HG02938 (cell line): ENCODE data around the gene PLA2G3.
"Not testable (repeated sequence)": the region's sequence is repeated elsewhere in the genome, so short reads cannot be mapped to it uniquely, and the experiment has no call there.

Source experiments
- ATAC-seq: cut with Tn5 transposase; IDR thresholded peaks from one replicate; pipeline ENCODE4 v1.9.1; 2021; ENCODE audit warnings: mild to moderate bottlenecking, moderate library complexity; ENCODE audit not compliant: unreplicated experiment

PLA2G3 gene

DNA sequence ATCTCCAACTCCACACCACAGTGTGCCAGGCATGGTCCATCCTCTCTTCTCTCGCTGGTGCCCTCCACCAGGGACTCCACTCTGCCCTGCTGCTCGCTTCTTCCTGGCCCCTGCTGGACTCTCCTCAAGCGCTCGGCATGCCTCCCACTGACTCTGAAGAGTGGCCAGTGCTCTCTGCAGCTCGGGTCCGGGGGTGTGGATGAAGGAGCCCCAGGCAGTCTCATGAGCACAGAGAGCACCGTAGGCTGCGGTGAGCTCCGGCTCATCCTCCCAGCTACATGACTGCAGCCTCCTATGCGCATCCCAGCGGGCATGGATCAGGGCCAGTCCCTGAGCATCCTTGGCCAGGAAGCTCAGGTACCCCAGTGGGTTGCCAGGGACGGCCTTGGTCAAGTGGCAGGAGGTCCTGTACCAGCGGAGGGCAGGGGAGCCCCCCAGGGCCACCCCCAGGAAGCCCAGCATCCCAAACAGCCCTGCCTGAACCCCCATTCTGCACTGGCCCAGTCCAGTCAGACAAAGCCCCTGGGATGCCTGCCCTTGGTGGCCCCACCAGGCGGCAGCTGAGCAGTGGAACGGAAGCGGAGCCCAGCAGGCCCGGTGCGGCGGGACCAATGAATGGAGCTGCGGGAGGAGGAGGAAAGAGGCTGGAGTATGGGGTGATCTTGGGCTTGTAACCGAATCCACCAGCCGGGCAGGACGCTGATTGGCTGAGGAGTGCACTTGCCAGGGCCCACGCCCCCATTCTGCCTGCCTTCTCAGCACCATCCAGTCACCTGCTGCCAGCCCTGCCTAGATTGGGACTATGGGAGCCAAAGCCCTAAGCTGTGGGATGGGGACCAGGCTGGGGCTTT is at the start of gene PLA2G3:
TSS of gene PLA2G3 (minus strand) at position 643 of the 851 bp plus-strand sequence. CDS start at position 489, 154 bp downstream.
- no peak for ATAC-seq

- no peak for ATAC-seq
These were observed 47.3 kb upstream of the PLA2G3 start for GRCh38 chr22:31187627-31188026.

GRCh38 chr22:31185056-31185455 is 44.7 kb upstream of the PLA2G3 start:
- ATAC-seq: no peak

- ATAC-seq: no peak
These were observed 43.7 kb upstream of the PLA2G3 start for GRCh38 chr22:31184015-31184414.

- ATAC-seq: no peak
These were observed 39.0 kb upstream of the PLA2G3 start for GRCh38 chr22:31179345-31179744.

- no peak for ATAC-seq
These were observed 38.6 kb upstream of the PLA2G3 start for GRCh38 chr22:31178859-31179258.

- ATAC-seq: no peak
These were observed 37.3 kb upstream of the PLA2G3 start for GRCh38 chr22:31177420-31178162.

DNA sequence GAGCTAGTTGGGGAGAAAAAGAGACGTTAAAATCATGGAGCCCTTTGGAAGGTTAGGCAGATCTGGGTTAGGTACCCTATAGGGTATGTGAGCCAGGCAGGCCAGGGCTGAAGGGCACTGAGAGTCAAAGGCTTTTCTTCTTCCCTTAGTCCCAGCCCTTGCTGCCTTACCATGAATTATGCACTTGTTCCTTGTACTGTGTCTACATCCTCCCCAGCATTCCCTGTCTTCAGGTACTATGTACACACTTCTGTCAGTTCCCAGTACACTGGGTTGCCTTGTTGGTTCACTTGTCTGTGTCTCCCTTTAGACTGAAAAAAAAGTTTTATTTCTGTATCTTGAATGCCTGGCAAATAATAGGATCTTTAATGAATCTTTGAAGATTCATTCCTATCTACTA is 36.6 kb upstream of the PLA2G3 start:
- ATAC-seq: no peak

DNA sequence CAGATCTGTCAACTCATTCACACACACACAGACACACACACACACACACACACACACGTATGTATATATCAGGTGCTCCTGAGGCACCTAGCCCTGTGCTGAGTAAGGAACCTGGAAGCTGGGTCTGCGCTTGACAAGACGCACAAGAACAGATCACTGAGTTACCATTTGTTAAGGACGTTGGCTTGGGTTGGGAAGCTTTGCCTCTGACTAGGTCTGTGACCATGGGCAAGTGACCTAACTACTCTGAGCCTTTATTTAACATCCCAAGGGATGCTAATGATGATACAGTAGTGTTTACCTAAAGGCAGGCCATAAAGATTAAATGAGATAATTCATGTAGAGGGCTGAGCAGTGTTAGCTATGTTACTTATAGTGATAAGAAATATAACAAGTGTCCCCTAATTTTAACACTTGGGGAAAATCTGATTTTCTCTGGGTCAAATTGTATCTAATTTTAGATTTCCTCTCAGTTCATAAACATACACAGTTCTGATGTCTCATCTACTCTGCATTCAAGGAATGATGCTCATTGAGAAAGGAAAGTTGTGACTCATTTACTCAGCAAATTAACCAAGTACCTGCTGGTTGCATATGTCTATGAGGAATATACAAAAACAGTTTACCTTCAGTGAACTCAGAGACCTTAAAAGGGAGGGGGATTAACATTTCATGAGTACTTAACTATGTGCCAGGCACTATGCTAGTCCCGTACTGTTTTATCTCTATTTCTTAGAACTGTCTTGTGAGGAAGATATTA is 33.3 kb upstream of the PLA2G3 start:
- no peak for ATAC-seq

GRCh38 chr22:31171734-31172133 is 31.4 kb upstream of the PLA2G3 start:
- not testable (repeated sequence) for ATAC-seq

DNA sequence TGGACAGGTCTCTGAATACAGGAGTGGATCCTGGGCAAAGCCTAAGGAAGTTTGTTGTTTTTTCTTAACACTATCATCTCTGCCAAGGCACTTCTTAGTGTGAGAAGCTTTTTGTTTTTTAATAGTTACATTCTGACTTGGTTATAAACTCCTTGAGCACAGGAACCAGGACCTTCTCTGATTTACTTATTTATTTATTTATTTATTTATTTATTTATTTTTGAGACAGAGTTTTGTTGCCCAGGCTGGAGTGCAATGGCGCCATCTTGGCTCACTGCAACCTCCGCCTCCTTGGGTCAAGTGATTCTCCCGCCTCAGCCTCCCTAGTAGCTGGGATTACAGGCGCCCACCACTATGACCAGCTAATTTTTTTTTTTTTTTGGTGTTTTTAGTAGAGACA is 30.7 kb upstream of the PLA2G3 start:
- no peak for ATAC-seq

- no peak for ATAC-seq
These were observed 21.9 kb upstream of the PLA2G3 start for GRCh38 chr22:31162015-31162765.

GRCh38 chr22:31161386-31161785 is 21.1 kb upstream of the PLA2G3 start:
- ATAC-seq: no peak

DNA sequence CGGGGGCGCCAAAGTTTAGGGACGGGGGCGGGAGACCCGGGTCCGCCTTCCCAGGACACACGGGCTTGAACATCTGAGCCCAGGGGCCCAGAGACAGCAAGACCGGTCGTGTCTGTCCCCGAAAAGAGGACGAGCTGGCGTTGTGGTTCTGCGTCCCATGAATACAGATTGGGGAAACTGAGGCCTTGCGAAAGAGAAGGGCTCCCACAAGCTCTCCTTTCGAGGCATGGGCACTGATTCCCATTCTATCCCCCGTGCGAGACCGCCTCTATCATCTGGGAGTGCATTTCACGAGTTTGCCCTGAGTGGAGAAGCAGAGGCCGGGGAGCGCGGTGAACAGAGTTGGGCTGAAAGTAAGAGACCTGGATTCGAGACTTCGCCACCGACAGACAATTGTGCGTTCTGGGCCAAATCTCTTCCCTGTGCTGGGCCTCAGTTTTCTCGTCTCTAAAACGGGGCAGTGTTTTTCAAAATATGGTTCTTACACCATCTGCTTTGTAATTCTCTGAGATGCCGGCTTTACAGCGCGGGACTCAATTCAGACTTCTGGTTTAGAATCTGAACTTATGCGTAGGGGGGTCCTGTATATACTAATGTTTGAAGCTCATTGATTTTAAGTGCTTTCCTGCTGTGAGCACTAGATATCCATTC is 20.1 kb upstream of the PLA2G3 start:
- ATAC-seq: no peak

DNA sequence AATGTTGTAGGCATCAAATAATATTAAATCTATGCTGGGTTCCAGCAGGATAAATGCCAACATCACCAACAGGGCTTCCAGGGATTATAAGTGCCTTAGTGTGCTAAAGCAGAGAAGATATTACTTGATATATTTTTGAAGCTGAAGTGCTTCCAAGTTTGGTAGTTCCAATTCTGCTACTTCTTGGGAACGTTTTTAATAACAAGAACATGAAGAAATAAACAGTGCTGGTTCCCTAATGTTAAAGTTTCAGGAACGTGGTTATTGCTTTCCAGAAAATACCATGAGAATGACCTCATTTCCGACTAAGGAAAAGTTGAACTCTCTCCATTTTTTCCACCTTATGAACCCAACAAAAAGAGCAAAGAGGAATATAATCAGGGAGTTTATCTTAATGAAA is 15.1 kb upstream of the PLA2G3 start:
- ATAC-seq: no peak

DNA sequence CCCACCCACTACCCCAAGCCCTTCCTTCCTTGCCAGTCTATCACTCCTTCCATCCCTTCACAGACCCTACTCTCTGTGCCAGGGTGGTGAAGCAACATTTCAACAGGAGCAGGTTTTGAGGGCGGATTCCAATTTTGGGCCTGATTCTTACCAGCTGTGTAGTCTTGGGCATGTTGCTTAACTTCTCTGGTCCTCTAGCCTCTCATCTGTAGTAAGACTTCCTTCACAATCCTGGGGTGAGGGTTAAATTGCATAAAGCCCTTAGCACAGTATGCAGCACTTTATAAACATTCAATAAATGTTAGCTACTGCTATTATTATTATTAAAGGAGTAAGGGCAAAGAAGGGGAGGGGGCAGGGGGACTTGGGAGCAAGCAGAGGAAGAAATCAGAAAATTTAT is 14.7 kb upstream of the PLA2G3 start:
- no peak for ATAC-seq

DNA sequence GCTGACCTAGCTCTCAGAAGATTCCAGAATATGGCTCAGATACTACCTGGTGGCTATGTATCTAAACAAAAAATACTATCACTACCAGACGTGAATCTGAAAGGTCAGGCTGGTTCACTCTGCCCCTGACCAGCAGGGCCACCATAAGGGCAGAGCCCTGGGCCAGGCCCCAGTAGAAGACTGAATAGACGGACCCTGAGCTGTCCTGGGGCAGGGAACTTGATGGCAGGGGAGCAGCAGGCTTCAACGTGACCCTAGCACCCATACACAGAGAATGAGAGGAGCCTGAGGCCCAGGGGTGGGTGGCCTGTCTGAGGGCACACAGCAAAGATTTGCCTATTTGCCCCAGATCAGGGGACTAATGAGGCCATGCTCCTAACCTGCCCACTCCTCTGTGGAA is 13.0 kb upstream of the PLA2G3 start:
- no peak for ATAC-seq

DNA sequence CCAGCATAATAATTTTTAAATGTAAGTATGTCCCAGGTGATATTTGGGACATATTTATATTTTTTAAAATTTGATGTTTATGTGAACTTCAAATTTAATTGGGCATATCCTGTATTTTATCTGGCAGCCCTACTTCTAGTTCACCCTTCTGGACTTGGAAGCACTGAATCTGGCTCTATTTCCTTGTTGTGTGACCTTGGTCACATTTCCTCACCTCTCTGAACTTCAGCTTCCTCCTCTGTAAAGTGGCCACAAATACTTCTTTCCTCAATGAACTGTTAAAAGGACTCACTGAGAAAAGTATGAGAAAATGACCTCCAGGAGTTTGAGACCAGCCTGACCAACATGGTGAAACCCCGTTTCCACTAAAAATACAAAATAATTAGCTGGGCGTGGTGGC is 11.6 kb upstream of the PLA2G3 start:
- no peak for ATAC-seq

- no peak for ATAC-seq
These were observed 10.3 kb upstream of the PLA2G3 start for GRCh38 chr22:31150615-31151014.

- ATAC-seq: no peak
These were observed 8.8 kb upstream of the PLA2G3 start for GRCh38 chr22:31148953-31149627.
